ENCODE results near the gene DEAF1.

- TF ChIP-seq CTCF (IDR thresholded peaks at IDR 0.05) (no peak), POLR2A (IDR thresholded peaks at IDR 0.05) (no peak)
Observed at GRCh38 chr11:691710-692590, 3.1 kb downstream of the DEAF1 start.

Data from body of pancreas (tissue), 4 donors.